Immature natural killer cell (primary cell): Measurements from ENCODE around the gene SLC18B1. TPM values are rescaled to one million over a fixed set of nuclear protein-coding genes. Genes with fewer than 3 reads are reported as not detected.

Experiments
- DNase-seq, 3 donors: peaks; one replicate each; pipeline ENCODE4 v3.0.0; 2022; ENCODE audit warnings: mixed read lengths in 1 of 3
- H3K27ac Mint-ChIP-seq, 6 donors: one replicate each; pipeline ENCODE4 v1.8.0; 2020; ENCODE audit warnings: mixed read lengths in 6 of 6, mild to moderate bottlenecking in 5 of 6, inconsistent platforms in 4 of 6, moderate library complexity in 3 of 6
- H3K27me3 Mint-ChIP-seq, 3 donors: one replicate each; pipeline ENCODE4 v1.8.0; 2020 to 2021; ENCODE audit warnings: low read depth in 3 of 3, mild to moderate bottlenecking in 3 of 3, mixed read lengths in 3 of 3, moderate library complexity in 3 of 3, inconsistent platforms in 1 of 3
- H3K36me3 Mint-ChIP-seq, 3 donors: one replicate each; pipeline ENCODE4 v1.8.0; 2020; ENCODE audit warnings: mixed read lengths in 3 of 3, inconsistent platforms in 2 of 3, mild to moderate bottlenecking in 2 of 3
- H3K4me1 Mint-ChIP-seq, 2 donors: one replicate each; pipeline ENCODE4 v1.8.0; 2020; ENCODE audit warnings: inconsistent platforms in 2 of 2, mild to moderate bottlenecking in 2 of 2, mixed read lengths in 2 of 2, moderate library complexity in 1 of 2
- H3K4me3 Mint-ChIP-seq, 5 donors: one replicate each; pipeline ENCODE4 v1.8.0; 2020; ENCODE audit warnings: mild to moderate bottlenecking in 5 of 5, mixed read lengths in 5 of 5, inconsistent platforms in 3 of 5, moderate library complexity in 3 of 5
- H3K9me3 Mint-ChIP-seq, 6 donors: one replicate each; pipeline ENCODE4 v1.8.0; 2020; ENCODE audit warnings: mild to moderate bottlenecking in 6 of 6, mixed read lengths in 6 of 6, inconsistent platforms in 4 of 6, moderate library complexity in 3 of 6
- polyA plus RNA-seq, 3 donors: library from polyadenylated mRNA; unstranded; fragments of 300-500 nt; fragmentation: Illumina TruSeq; gene quantifications; one replicate each; pipeline ENCODE4 v1.2.3, GENCODE V29; 2021

SLC18B1 gene
- polyA plus RNA-seq, 3 donors from 2014 or later, result 4.1 to 6.0 (median 4.7) TPM

GRCh38 chr6:132814716-132815570, 16.5 kb upstream of the SLC18B1 start:
- Mint-ChIP-seq H3K27me3 (peaks cover 12 to 25% (median 17%) of the 10 kb centered on the region in 3 donors), H3K27ac (peak overlapping the region; percentile 89 to 98 (median 96)), H3K4me1 (peaks cover 47 to 68% of the 10 kb centered on the region in 2 donors), H3K9me3 (no peaks in the 10 kb centered on the region), H3K36me3 (peaks cover 5 to 21% (median 17%) of the 10 kb centered on the region in 3 donors), H3K4me3 (peak overlapping the region; percentile 96 to 99 (median 98))
- no peak for DNase-seq

- peaks cover 0 to 1% (median 0%) of the 10 kb centered on the region in 6 donors for H3K9me3 Mint-ChIP-seq
- peaks cover 45 to 55% of the 10 kb centered on the region in 2 donors for H3K4me1 Mint-ChIP-seq
- peaks cover 0 to 8% (median 5%) of the 10 kb centered on the region in 3 donors for H3K36me3 Mint-ChIP-seq
- H3K27me3 Mint-ChIP-seq, result peaks cover 8 to 31% (median 19%) of the 10 kb centered on the region in 3 donors
- DNase-seq, result peak; percentile 49 to 60 (median 52)
- peak overlapping the region; percentile 96 to 99 (median 98) for H3K4me3 Mint-ChIP-seq
- H3K27ac Mint-ChIP-seq, result peak overlapping the region; percentile 89 to 98 (median 96)
These were observed 14.9 kb upstream of the SLC18B1 start for GRCh38 chr6:132813173-132813856.

GRCh38 chr6:132812756-132813172, 14.3 kb upstream of the SLC18B1 start:
- peak overlapping the region; percentile 96 to 99 (median 98) for H3K4me3 Mint-ChIP-seq
- peaks cover 8 to 33% (median 24%) of the 10 kb centered on the region in 3 donors for H3K27me3 Mint-ChIP-seq
- H3K36me3 Mint-ChIP-seq, result peaks cover 0 to 5% (median 3%) of the 10 kb centered on the region in 3 donors
- peaks cover 45 to 51% of the 10 kb centered on the region in 2 donors for H3K4me1 Mint-ChIP-seq
- peak overlapping the region; percentile 89 to 98 (median 96) for H3K27ac Mint-ChIP-seq
- no peak for DNase-seq
- H3K9me3 Mint-ChIP-seq, result peaks cover 0 to 1% (median 0%) of the 10 kb centered on the region in 6 donors

- H3K4me1 Mint-ChIP-seq, result peaks cover 41 to 47% of the 10 kb centered on the region in 2 donors
- H3K9me3 Mint-ChIP-seq, result peaks cover 0 to 1% (median 0%) of the 10 kb centered on the region in 6 donors
- peak overlapping the region; percentile 89 to 98 (median 96) for H3K27ac Mint-ChIP-seq
- H3K4me3 Mint-ChIP-seq, result peak overlapping the region; percentile 96 to 99 (median 98)
- peak in 1 of 3 donors; percentile 22 for DNase-seq
- H3K27me3 Mint-ChIP-seq, result peaks cover 10 to 37% (median 24%) of the 10 kb centered on the region in 3 donors
- peaks cover 0 to 5% (median 0%) of the 10 kb centered on the region in 3 donors for H3K36me3 Mint-ChIP-seq
These were observed 13.9 kb upstream of the SLC18B1 start for GRCh38 chr6:132812255-132812732.

GRCh38 chr6:132811276-132811675, 12.8 kb upstream of the SLC18B1 start:
- no peak overlapping the region for H3K4me3 Mint-ChIP-seq
- DNase-seq, result no peak
- H3K9me3 Mint-ChIP-seq, result peaks cover 0 to 1% (median 0%) of the 10 kb centered on the region in 6 donors
- peaks cover 36% of the 10 kb centered on the region in 2 donors for H3K4me1 Mint-ChIP-seq
- no peak overlapping the region for H3K27ac Mint-ChIP-seq
- H3K36me3 Mint-ChIP-seq, result no peaks in the 10 kb centered on the region
- peaks cover 8 to 37% (median 24%) of the 10 kb centered on the region in 3 donors for H3K27me3 Mint-ChIP-seq

GRCh38 chr6:132805548-132805947, 7.1 kb upstream of the SLC18B1 start:
- peak overlapping the region in 1 of 5 donors; percentile 43 for H3K4me3 Mint-ChIP-seq
- no peaks in the 10 kb centered on the region for H3K4me1 Mint-ChIP-seq
- H3K27me3 Mint-ChIP-seq, result peaks cover 8 to 16% (median 14%) of the 10 kb centered on the region in 3 donors
- no peak overlapping the region for H3K27ac Mint-ChIP-seq
- peaks cover 0 to 4% (median 0%) of the 10 kb centered on the region in 6 donors for H3K9me3 Mint-ChIP-seq
- H3K36me3 Mint-ChIP-seq, result peaks cover 0 to 6% (median 0%) of the 10 kb centered on the region in 3 donors
- DNase-seq, result no peak

GRCh38 chr6:132804251-132804650, 5.8 kb upstream of the SLC18B1 start:
- peaks cover 0 to 3% (median 0%) of the 10 kb centered on the region in 6 donors for H3K9me3 Mint-ChIP-seq
- peaks cover 0 to 6% (median 0%) of the 10 kb centered on the region in 3 donors for H3K36me3 Mint-ChIP-seq
- H3K4me3 Mint-ChIP-seq, result no peak overlapping the region
- H3K4me1 Mint-ChIP-seq, result no peaks in the 10 kb centered on the region
- DNase-seq, result no peak
- peaks cover 8 to 16% (median 13%) of the 10 kb centered on the region in 3 donors for H3K27me3 Mint-ChIP-seq
- no peak overlapping the region for H3K27ac Mint-ChIP-seq

GRCh38 chr6:132800656-132801055, 2.2 kb upstream of the SLC18B1 start:
- peak overlapping the region in 1 of 5 donors; percentile 41 for H3K4me3 Mint-ChIP-seq
- peaks cover 4 to 8% (median 4%) of the 10 kb centered on the region in 3 donors for H3K27me3 Mint-ChIP-seq
- H3K9me3 Mint-ChIP-seq, result peaks cover 0 to 5% (median 0%) of the 10 kb centered on the region in 6 donors
- H3K36me3 Mint-ChIP-seq, result peaks cover 0 to 6% (median 0%) of the 10 kb centered on the region in 3 donors
- H3K27ac Mint-ChIP-seq, result peak overlapping the region in 1 of 6 donors; percentile 25
- H3K4me1 Mint-ChIP-seq, result peaks cover 5 to 8% of the 10 kb centered on the region in 2 donors
- DNase-seq, result no peak

GRCh38 chr6:132798869-132799538, 567 bp upstream of the SLC18B1 start:
- peaks cover 0 to 2% (median 0%) of the 10 kb centered on the region in 6 donors for H3K9me3 Mint-ChIP-seq
- H3K4me1 Mint-ChIP-seq, result peaks cover 5 to 8% of the 10 kb centered on the region in 2 donors
- H3K27me3 Mint-ChIP-seq, result peaks cover 0 to 4% (median under 1%) of the 10 kb centered on the region in 3 donors
- H3K4me3 Mint-ChIP-seq, result peak overlapping the region in 1 of 5 donors; percentile 94
- peak overlapping the region; percentile 26 to 88 (median 78) for H3K27ac Mint-ChIP-seq
- DNase-seq, result peak; percentile 38 to 56 (median 51)
- H3K36me3 Mint-ChIP-seq, result no peaks in the 10 kb centered on the region

GRCh38 chr6:132795461-132795860, 3.0 kb downstream of the SLC18B1 start:
- Mint-ChIP-seq H3K36me3 (peaks cover 0 to 8% (median 0%) of the 10 kb centered on the region in 3 donors), H3K27me3 (peaks cover 0 to 4% (median 0%) of the 10 kb centered on the region in 3 donors), H3K9me3 (peaks cover 0 to 2% (median 0%) of the 10 kb centered on the region in 6 donors), H3K4me3 (no peak overlapping the region), H3K27ac (no peak overlapping the region), H3K4me1 (peaks cover 5 to 8% of the 10 kb centered on the region in 2 donors)
- DNase-seq, result no peak

GRCh38 chr6:132792510-132792909, 5.9 kb downstream of the SLC18B1 start:
- Mint-ChIP-seq H3K27me3 (peaks cover 0 to 4% (median 0%) of the 10 kb centered on the region in 3 donors), H3K4me3 (no peak overlapping the region), H3K9me3 (no peaks in the 10 kb centered on the region), H3K27ac (no peak overlapping the region), H3K36me3 (peaks cover 3 to 13% (median 5%) of the 10 kb centered on the region in 3 donors), H3K4me1 (peaks cover 0 to 1% of the 10 kb centered on the region in 2 donors)
- DNase-seq, result no peak

- Mint-ChIP-seq H3K4me3 (no peak overlapping the region), H3K4me1 (no peaks in the 10 kb centered on the region), H3K27ac (no peak overlapping the region), H3K36me3 (peaks cover 3 to 16% (median 15%) of the 10 kb centered on the region in 3 donors), H3K27me3 (no peaks in the 10 kb centered on the region), H3K9me3 (no peaks in the 10 kb centered on the region)
- no peak for DNase-seq
These were observed 8.0 kb downstream of the SLC18B1 start for GRCh38 chr6:132790450-132790849.

GRCh38 chr6:132789396-132789776, 9.1 kb downstream of the SLC18B1 start:
- no peaks in the 10 kb centered on the region for H3K4me1 Mint-ChIP-seq
- H3K27me3 Mint-ChIP-seq, result no peaks in the 10 kb centered on the region
- DNase-seq, result no peak
- no peak overlapping the region for H3K4me3 Mint-ChIP-seq
- H3K27ac Mint-ChIP-seq, result no peak overlapping the region
- peaks cover 3 to 16% (median 16%) of the 10 kb centered on the region in 3 donors for H3K36me3 Mint-ChIP-seq
- no peaks in the 10 kb centered on the region for H3K9me3 Mint-ChIP-seq
